A549 (cell line): ENCODE measurements around the gene FAM171A1. TPM values are rescaled to one million over a fixed set of nuclear protein-coding genes. Genes with fewer than 3 reads are reported as not detected.
"Not testable (repeated sequence)": the region's sequence is repeated elsewhere in the genome, so short reads cannot be mapped to it uniquely, and the experiment has no call there.

Source experiments
- ATAC-seq, 2 experiments: fragments of 200-7000 bp in 1 of 2; fragments of >200 bp in 1 of 2; cut with Nextera tagmentation in 1 of 2; cut with Tn5 transposase in 1 of 2; 3 replicates each; pipeline versions ENCODE4 v1.8.0 to v1.9.1; 2018 to 2020; ENCODE audit warnings: mild to moderate bottlenecking in 1 of 2, moderate library complexity in 1 of 2
- CTCF ChIA-PET: fragments of 300-600 bp; sonication (Branson Sonifier 250); formaldehyde crosslinking; extraction: SDS; loops from one replicate; lab custom pipeline; 2021; ENCODE audit warnings: antibody characterized with exemption, inconsistent platforms; lab: Yijun Ruan, JAX
- POLR2A ChIA-PET: fragments of 350-600 bp; formaldehyde crosslinking; extraction: SDS; loops from one replicate; lab custom pipeline; 2021; ENCODE audit warnings: antibody characterized with exemption, inconsistent platforms; lab: Yijun Ruan, JAX
- DNase-seq, 2 experiments: peaks; one replicate each; pipeline versions ENCODE4 v3.0.0 to v3.0.0-alpha.2; 2011 to 2016; ENCODE audit warnings: low read depth in 1 of 2, low spot score in 1 of 2
- FAIRE-seq: peaks from 2 replicates; lab custom pipeline; 2011; peaks lifted over from hg19 to GRCh38; lab: Jason Lieb, UNC
- H3K27ac ChIP-seq, 2 experiments: fragments of >200 bp; sonication (Bioruptor Twin); formaldehyde crosslinking; 3 replicates each; pipeline ENCODE4 v1.5.1; 2016 to 2017
- H3K4me1 ChIP-seq: fragments of >200 bp; sonication (Bioruptor Twin); formaldehyde crosslinking; 3 replicates; pipeline ENCODE4 v1.6.1; 2016
- H3K4me2 ChIP-seq: fragments of >200 bp; sonication (Bioruptor Twin); formaldehyde crosslinking; 3 replicates; pipeline ENCODE4 v1.6.1; 2016
- H3K4me3 ChIP-seq: fragments of >200 bp; sonication (Bioruptor Twin); formaldehyde crosslinking; 3 replicates; pipeline ENCODE4 v1.5.1; 2016
- H3K9me3 ChIP-seq: fragments of >200 bp; sonication (Bioruptor Twin); formaldehyde crosslinking; 3 replicates; pipeline ENCODE4 v1.6.1; 2016
- CBX8 ChIP-seq: fragments of 200-600 bp; sonication (generic); IDR thresholded peaks from 2 replicates; pipeline ENCODE4 v1.6.1; 2016
- CHD2 ChIP-seq: fragments of 150-350 bp; IDR thresholded peaks from 2 replicates; pipeline ENCODE4 v1.6.1; 2014; ENCODE audit warnings: low read length; ENCODE audit not compliant: partially characterized antibody
- CHD4 ChIP-seq: fragments of 200-600 bp; sonication (generic); IDR thresholded peaks from 2 replicates; pipeline ENCODE4 v1.6.1; 2016; ENCODE audit warnings: antibody characterized with exemption, mild to moderate bottlenecking, borderline replicate concordance
- EHMT2 ChIP-seq: fragments of 200-600 bp; sonication (generic); IDR thresholded peaks from 2 replicates; pipeline ENCODE4 v1.6.1; 2016; ENCODE audit warnings: antibody characterized with exemption, low read depth, mild to moderate bottlenecking, moderate library complexity
- ESRRA ChIP-seq: fragments of 150-350 bp; IDR thresholded peaks from 2 replicates; pipeline ENCODE4 v1.6.1; 2014; ENCODE audit warnings: mild to moderate bottlenecking, low read length, borderline replicate concordance
- FOSB ChIP-seq: fragments of 250-450 bp; sonication (Bioruptor Pico); IDR thresholded peaks from 2 replicates; pipeline ENCODE4 v1.5.0; 2020; ENCODE audit warnings: mild to moderate bottlenecking, moderate library complexity
- FOSL2 ChIP-seq, 2 experiments: fragments of 450-650 bp in 1 of 2; fragments of >200 bp in 1 of 2; sonication (Bioruptor Twin) in 1 of 2; formaldehyde crosslinking; IDR thresholded peaks; 2 replicates each; pipeline versions ENCODE4 v1.5.0 to v1.6.1; 2016 to 2020; ENCODE audit warnings: mild to moderate bottlenecking in 1 of 2, moderate library complexity in 1 of 2
- FOXS1 ChIP-seq: fragments of 250-450 bp; sonication (Bioruptor Pico); IDR thresholded peaks from 2 replicates; pipeline ENCODE4 v1.5.0; 2020; ENCODE audit warnings: mild to moderate bottlenecking, moderate library complexity
- JUN ChIP-seq, 2 experiments: fragments of >200 bp; sonication (Bioruptor Twin); formaldehyde crosslinking; IDR thresholded peaks; 2 replicates in 1 of 2; 3 replicates in 1 of 2; pipeline ENCODE4 v1.6.1; 2016 to 2017
- MAZ ChIP-seq: fragments of 150-350 bp; IDR thresholded peaks from 2 replicates; pipeline ENCODE4 v1.6.1; 2014; ENCODE audit warnings: antibody characterized with exemption, low read depth, low read length, borderline replicate concordance
- NFE2L2 ChIP-seq: fragments of 150-350 bp; conservative IDR thresholded peaks from 2 replicates; pipeline ENCODE4 v1.6.1; 2014; ENCODE audit warnings: low read length
- NR3C1 ChIP-seq: fragments of >200 bp; sonication (Bioruptor Twin); formaldehyde crosslinking; IDR thresholded peaks from 3 replicates; pipeline ENCODE4 v1.6.1; 2017
- RNF2 ChIP-seq: fragments of 200-600 bp; sonication (generic); IDR thresholded peaks from 2 replicates; pipeline ENCODE4 v1.6.1; 2016; ENCODE audit warnings: low read depth, mild to moderate bottlenecking, antibody characterized with exemption, moderate library complexity, borderline replicate concordance
- SMC3 ChIP-seq: fragments of >200 bp; sonication (Bioruptor Twin); formaldehyde crosslinking; IDR thresholded peaks from 3 replicates; pipeline ENCODE4 v1.6.1; 2018; ENCODE audit warnings: inconsistent platforms
- ZC3H11A ChIP-seq: fragments of 450-650 bp; IDR thresholded peaks from 2 replicates; pipeline ENCODE4 v1.6.1; 2014; ENCODE audit warnings: antibody characterized with exemption, mild to moderate bottlenecking
- ZNF302 ChIP-seq: fragments of 250-450 bp; sonication (Bioruptor Pico); IDR thresholded peaks from 2 replicates; pipeline ENCODE4 v1.9.0; 2021; ENCODE audit warnings: inconsistent platforms, mild to moderate bottlenecking, moderate library complexity
- ZSCAN20 ChIP-seq: fragments of 250-450 bp; sonication (Bioruptor Pico); IDR thresholded peaks from 2 replicates; pipeline ENCODE4 v1.8.0; 2022; ENCODE audit warnings: mild to moderate bottlenecking, moderate library complexity
- WGBS: methylation state at CpG from one replicate; pipeline ENCODE4 v1.1.6; 2017; ENCODE audit errors: missing lambda C conversion rate; 5-methylcytosine and 5-hydroxymethylcytosine counted together
- polyA plus RNA-seq, 4 experiments: library from polyadenylated mRNA; depleted of rRNA in 3 of 4; stranded (reverse); fragments of >200 nt; fragmentation: RNase III in 1 of 4; extraction: RNeasy Plus Mini Kit Qiagen cat#74134 plus additional on column Dnase treatment in 1 of 4; gene quantifications; 2 replicates in 3 of 4; 3 replicates in 1 of 4; pipeline ENCODE4 v1.2.3, GENCODE V29; 2011 to 2017
- TF ChIP-seq, protein P1 (sequence below): fragments of 250-450 bp; sonication (Bioruptor Pico); IDR thresholded peaks from 2 replicates; pipeline ENCODE4 v1.5.0; 2021; ENCODE audit warnings: mild to moderate bottlenecking, moderate library complexity, borderline replicate concordance
- TF ChIP-seq, protein P2 (sequence below): fragments of >200 bp; sonication (Bioruptor Twin); formaldehyde crosslinking; IDR thresholded peaks from 3 replicates; pipeline ENCODE4 v1.5.1; 2016

Gene FAM171A1
- polyA plus RNA-seq, 2 of the 4 experiments (the other 2 are of a cell fraction): 13.8 to 15.2 TPM

DNA sequence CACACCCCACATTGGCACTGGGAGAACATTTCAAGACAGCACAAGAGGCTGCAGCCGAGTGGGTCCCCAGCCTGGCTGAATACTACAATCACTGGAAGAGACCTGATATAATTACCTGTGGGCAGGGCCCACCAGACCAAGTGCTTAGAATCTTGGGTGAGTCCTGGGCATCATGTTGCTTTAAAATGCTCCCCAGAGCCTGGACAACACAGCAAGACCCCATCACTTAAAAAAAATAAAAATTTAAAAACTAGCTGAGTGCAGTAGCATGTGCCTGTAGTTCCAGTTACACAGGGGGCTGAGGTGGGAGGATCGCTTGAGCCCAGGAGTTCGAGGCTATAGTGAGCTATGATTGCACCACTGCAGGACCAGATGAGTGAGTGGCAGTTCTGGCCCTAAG lies 28.1 kb downstream of the FAM171A1 start:
- 72% methylated on average over 3 of the region's 3 CpGs for WGBS
- no peaks in the 10 kb centered on the region for H3K9me3 ChIP-seq
- TF ChIP-seq SMC3: no peak
- H3K27ac ChIP-seq: no peak overlapping the region
- no peak overlapping the region for H3K4me2 ChIP-seq
- ATAC-seq (no peak), DNase-seq (no peak), FAIRE-seq (no peak)
- POLR2A ChIA-PET: no interaction called here
- peaks cover 9% of the 10 kb centered on the region; the same call in 1 of the 3 replicates for H3K4me1 ChIP-seq
- CTCF ChIA-PET: interaction anchor here (0.9 kb wide), 1 partner anchor 10 kb away, joined by 4 read pairs; no protein-coding TSS in a partner anchor
- no peak overlapping the region for H3K4me3 ChIP-seq

DNA sequence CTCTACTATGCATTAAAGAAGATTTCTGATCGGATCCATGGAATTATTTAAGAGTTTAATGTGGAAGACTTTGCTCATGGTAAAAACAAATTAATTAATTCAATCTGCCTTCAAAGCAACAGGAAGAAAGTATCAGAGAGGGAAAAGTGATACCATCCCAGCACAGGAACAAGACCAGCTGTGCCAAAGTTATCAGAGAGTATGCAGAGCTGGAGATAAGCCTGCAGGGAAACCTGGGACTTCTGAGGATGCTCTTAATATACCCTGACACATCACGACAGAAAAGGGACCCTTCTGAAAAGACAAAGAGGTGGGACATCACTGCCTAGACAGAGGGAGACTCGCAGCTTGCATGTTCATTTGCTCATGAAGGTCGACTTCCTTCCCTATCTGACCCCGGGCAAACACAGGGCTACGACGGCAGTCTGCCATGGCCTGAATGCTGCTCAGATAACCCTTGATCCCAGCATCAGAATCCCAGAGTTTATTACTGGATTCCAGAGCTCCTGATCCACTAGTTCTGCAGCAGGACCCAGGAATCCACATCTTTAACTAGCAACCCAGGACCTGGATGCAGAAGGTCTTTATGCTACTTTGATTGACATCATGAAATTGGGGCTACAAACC lies 29.5 kb downstream of the FAM171A1 start:
- CTCF ChIA-PET: interaction anchor here (1.0 kb wide), 1 partner anchor 24 kb away, joined by 3 read pairs; no protein-coding TSS in a partner anchor
- no peak overlapping the region for H3K4me2 ChIP-seq
- ATAC-seq (no peak), FAIRE-seq (no peak), DNase-seq (no peak)
- no peak overlapping the region for H3K27ac ChIP-seq
- H3K4me1 ChIP-seq: peaks cover 9% of the 10 kb centered on the region; the same call in 1 of the 3 replicates
- H3K4me3 ChIP-seq: no peak overlapping the region
- TF ChIP-seq CHD4 (no peak), JUN (IDR thresholded peaks at IDR 0.05) (no peak), CHD2 (no peak), RNF2 (no peak), NR3C1 (no peak), FOXS1 (CRISPR knock-in tag) (no peak), CBX8 (no peak)
- no peaks in the 10 kb centered on the region for H3K9me3 ChIP-seq
- POLR2A ChIA-PET: no interaction called here
- 75% methylated on average over 7 of the region's 7 CpGs for WGBS

DNA sequence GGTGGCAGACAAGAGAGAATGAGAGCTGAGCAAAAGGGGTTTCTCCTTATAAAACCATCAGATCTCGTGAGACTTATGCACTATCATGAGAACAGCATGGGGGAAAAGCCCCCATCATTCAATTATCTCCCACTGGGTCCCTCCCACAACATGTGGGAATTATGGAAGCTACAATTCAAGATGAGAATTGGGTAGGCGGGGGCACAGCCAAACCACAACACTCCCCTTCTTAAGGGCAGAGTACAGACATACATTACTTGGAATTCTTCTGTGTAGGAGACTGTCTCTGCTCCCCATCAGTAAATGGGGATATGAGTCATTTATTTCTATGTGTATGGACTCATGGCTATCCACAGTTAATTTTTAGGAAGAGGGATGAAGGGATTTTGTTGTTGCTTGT lies 31.2 kb downstream of the FAM171A1 start:
- POLR2A ChIA-PET: no interaction called here
- CTCF ChIA-PET: no interaction called here
- no peak for ATAC-seq
- 79% methylated on average over 2 of the region's 2 CpGs for WGBS
- H3K27ac ChIP-seq: no peak overlapping the region
- no peak overlapping the region for H3K4me3 ChIP-seq
- H3K4me2 ChIP-seq: no peak overlapping the region
- DNase-seq: no peak
- FAIRE-seq: no peak
- TF ChIP-seq NFE2L2: no peak
- TF ChIP-seq MAZ: no peak
- TF ChIP-seq FOSB (CRISPR knock-in tag): no peak
- TF ChIP-seq FOSL2 (IDR thresholded peaks at IDR 0.05): no peak
- no peak for TF ChIP-seq FOSL2 (CRISPR knock-in tag; IDR thresholded peaks at IDR 0.05)
- no peak for TF ChIP-seq ZNF302 (CRISPR knock-in tag)
- TF ChIP-seq, protein P1, sequence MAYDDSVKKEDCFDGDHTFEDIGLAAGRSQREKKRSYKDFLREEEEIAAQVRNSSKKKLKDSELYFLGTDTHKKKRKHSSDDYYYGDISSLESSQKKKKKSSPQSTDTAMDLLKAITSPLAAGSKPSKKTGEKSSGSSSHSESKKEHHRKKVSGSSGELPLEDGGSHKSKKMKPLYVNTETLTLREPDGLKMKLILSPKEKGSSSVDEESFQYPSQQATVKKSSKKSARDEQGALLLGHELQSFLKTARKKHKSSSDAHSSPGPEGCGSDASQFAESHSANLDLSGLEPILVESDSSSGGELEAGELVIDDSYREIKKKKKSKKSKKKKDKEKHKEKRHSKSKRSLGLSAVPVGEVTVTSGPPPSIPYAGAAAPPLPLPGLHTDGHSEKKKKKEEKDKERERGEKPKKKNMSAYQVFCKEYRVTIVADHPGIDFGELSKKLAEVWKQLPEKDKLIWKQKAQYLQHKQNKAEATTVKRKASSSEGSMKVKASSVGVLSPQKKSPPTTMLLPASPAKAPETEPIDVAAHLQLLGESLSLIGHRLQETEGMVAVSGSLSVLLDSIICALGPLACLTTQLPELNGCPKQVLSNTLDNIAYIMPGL (CRISPR knock-in tag): no peak
- no peak for TF ChIP-seq ZSCAN20
- no peak for TF ChIP-seq ZC3H11A
- TF ChIP-seq ESRRA: no peak
- no peak for TF ChIP-seq EHMT2
- TF ChIP-seq, protein P2, sequence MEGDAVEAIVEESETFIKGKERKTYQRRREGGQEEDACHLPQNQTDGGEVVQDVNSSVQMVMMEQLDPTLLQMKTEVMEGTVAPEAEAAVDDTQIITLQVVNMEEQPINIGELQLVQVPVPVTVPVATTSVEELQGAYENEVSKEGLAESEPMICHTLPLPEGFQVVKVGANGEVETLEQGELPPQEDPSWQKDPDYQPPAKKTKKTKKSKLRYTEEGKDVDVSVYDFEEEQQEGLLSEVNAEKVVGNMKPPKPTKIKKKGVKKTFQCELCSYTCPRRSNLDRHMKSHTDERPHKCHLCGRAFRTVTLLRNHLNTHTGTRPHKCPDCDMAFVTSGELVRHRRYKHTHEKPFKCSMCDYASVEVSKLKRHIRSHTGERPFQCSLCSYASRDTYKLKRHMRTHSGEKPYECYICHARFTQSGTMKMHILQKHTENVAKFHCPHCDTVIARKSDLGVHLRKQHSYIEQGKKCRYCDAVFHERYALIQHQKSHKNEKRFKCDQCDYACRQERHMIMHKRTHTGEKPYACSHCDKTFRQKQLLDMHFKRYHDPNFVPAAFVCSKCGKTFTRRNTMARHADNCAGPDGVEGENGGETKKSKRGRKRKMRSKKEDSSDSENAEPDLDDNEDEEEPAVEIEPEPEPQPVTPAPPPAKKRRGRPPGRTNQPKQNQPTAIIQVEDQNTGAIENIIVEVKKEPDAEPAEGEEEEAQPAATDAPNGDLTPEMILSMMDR: no peak
- TF ChIP-seq CHD2: no peak
- H3K9me3 ChIP-seq: no peaks in the 10 kb centered on the region
- H3K4me1 ChIP-seq: peaks cover 15% of the 10 kb centered on the region

DNA sequence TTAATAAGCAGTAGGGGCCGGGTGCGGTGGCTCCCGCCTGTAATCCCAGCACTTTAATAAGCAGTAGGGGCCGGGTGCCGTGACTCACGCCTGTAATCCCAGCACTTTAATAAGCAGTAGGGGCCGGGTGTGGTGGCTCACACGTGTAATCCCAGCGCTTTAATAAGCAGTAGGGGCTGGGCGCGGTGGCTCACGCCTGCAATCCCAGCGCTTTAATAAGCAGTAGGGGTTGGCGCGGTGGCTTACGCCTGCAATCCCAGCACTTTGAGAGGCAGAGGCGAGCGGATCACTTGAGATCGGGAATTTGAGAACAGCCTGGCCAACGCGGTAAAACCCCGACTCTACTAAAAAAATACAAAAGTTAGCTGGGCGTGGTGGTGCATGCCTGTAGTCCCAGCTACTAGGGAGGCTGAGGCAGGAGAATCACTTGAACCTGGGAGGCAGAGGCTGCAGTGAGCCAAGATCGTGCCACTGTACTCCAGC lies 33.6 kb downstream of the FAM171A1 start:
- CTCF ChIA-PET, ATAC-seq, DNase-seq, H3K4me3 ChIP-seq, H3K9me3 ChIP-seq, FAIRE-seq, POLR2A ChIA-PET, H3K4me2 ChIP-seq, H3K27ac ChIP-seq: not testable (repeated sequence)
- WGBS: 95% methylated on average over 24 of the region's 24 CpGs
- H3K4me1 ChIP-seq: peaks cover 24% of the 10 kb centered on the region
